GM12801 (cell line): ENCODE measurements around the gene PLXNA2.

Experiments used
- TF ChIP-seq, protein P1 (sequence below): IDR thresholded peaks from one replicate; pipeline ENCODE4 v1.5.1; 2011; ENCODE audit warnings: control low read depth; ENCODE audit not compliant: insufficient read length; ENCODE audit errors: extremely low read depth

Gene PLXNA2

GRCh38 chr1:208068908-208069307 is 175.3 kb downstream of the PLXNA2 start:
- TF ChIP-seq, protein P1, sequence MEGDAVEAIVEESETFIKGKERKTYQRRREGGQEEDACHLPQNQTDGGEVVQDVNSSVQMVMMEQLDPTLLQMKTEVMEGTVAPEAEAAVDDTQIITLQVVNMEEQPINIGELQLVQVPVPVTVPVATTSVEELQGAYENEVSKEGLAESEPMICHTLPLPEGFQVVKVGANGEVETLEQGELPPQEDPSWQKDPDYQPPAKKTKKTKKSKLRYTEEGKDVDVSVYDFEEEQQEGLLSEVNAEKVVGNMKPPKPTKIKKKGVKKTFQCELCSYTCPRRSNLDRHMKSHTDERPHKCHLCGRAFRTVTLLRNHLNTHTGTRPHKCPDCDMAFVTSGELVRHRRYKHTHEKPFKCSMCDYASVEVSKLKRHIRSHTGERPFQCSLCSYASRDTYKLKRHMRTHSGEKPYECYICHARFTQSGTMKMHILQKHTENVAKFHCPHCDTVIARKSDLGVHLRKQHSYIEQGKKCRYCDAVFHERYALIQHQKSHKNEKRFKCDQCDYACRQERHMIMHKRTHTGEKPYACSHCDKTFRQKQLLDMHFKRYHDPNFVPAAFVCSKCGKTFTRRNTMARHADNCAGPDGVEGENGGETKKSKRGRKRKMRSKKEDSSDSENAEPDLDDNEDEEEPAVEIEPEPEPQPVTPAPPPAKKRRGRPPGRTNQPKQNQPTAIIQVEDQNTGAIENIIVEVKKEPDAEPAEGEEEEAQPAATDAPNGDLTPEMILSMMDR, result no peak

DNA sequence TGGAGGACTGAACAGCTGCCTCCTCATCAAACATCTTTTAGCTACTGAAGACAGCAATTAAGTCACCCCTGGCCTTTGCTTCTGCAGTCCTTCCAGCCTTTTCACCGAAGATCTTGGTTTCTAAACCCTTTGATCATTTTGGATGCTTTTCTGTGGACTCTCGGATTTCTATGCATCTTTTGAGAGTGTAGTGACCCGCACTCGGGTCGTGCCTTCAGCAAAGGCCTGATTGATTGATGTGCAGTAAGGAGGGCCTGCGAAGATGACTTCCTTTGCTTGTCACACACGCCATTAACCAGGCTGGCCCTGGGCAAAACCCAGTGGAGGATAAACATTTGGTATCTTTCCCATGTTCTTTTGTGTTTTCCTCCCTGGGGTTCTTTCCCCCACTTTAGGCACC is 175.8 kb downstream of the PLXNA2 start:
- TF ChIP-seq, protein P1, result no peak

GRCh38 chr1:208066583-208066982 is 177.6 kb downstream of the PLXNA2 start:
- TF ChIP-seq, protein P1, result no peak

GRCh38 chr1:208065862-208066261 is 178.3 kb downstream of the PLXNA2 start:
- TF ChIP-seq, protein P1, result no peak

- TF ChIP-seq, protein P1, result no peak
Measured at GRCh38 chr1:208061632-208062031, 182.6 kb downstream of the PLXNA2 start.

DNA sequence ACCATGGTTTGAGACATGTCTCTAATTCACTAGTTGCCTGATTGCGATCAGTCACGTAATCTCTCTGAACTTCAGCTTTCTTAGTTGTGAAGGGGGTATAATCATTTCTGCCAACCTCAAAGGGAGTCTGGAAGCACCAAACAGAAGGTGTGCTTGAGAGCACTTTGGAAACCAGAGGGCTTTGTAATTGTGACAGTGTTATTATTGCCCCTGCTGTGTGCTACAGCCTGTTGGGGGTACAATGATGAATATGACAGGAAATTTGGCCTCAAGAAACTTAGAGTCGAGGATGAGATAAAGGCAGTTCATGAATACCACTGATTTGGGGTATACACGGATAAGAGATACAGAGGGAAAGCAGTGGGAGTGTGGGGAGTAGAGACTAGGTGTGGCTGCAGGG is 183.1 kb downstream of the PLXNA2 start:
- TF ChIP-seq, protein P1, result no peak

DNA sequence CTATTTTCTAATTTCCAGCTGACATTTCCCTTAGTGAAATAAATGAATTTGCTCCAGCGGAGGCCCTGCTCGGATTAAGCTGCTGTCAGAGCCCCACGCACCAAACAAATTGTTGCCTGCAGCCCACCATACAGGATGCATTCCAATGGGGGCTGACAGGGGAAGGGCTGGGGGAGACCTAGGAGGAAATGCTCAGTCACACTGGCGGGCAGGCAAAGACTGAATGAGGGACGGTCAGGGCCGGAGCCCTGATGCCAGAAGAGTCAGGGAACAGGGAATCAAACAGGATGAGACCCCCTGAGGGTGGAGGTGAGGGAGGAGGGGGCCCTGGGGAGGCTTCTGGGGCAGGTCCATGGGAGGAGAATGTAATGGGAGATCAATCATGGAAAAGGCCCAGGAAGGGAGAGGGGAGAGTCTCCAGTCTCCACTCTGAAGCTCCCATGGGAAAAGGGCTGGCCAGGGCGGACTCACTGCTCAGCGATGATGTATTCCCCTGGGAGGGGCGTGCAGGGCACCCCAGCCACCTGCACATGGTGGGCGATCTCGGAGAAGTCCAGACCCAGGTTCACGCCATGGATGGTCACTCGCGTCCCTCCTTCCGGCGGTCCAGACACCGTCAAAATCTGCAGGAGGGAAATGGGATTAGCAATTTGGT is 183.8 kb downstream of the PLXNA2 start:
- TF ChIP-seq, protein P1, result no peak
